Hepatic stellate cell (primary cell): ENCODE measurements around the gene EIF5A.

Experiments
- DNase-seq: peaks from one replicate; pipeline ENCODE4 v3.0.0; 2011; ENCODE audit warnings: low spot score

EIF5A gene

DNA sequence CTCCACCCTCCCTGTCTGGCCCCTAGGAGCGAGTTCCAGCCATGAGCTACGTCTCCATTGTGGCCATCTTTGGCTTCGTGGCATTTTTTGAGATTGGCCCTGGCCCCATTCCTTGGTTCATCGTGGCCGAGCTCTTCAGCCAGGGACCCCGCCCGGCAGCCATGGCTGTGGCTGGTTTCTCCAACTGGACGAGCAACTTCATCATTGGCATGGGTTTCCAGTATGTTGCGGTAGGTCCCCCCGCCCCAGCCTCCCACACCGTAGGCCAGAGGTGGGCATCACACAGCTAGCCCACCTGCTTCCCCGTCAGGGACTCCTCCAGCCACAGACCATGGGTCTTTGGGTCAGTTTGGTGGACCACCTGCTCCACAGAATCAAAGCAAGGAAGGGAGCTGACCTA, 21.7 kb upstream of the EIF5A start:
- DNase-seq = peak; percentile 0

DNA sequence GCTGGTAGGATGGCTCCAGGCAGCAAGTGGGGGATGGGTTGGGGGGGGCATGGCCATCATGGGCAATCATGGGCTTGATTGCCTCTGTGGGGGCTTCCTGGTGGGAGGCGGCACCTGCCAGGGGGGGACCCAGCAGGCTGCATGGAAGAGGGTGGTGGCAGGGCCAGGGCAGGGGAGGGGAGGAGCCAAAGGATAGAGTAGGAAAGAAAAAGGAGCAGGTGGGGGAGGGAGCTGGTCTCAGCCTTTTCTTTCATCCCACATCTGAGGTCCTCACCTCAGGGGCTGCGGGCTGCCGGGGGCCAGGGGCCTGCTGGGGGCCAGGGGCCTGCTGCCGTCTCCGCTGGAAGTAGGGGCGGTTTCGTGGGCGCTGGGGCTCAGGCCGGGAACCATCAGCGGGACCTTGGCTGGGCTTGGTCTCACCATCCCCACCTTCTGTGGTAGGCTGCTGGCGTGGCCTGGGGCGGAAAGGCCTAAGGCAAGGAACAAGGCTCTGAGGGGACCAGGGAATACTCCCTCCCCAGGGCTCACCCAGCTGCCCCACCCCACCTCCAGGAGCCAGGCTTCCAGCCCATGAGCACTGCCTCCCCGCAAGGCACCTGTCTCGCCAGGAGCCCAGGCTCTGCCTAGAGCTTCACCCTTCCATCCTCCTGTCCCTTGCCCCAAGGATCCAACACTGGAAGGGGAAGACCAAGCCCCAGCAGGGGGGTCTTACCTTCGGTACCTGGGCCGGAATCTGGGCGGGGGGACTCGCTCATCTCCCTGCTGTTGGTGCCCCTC, 18.0 kb upstream of the EIF5A start:
- DNase-seq = peak; percentile 3

DNA sequence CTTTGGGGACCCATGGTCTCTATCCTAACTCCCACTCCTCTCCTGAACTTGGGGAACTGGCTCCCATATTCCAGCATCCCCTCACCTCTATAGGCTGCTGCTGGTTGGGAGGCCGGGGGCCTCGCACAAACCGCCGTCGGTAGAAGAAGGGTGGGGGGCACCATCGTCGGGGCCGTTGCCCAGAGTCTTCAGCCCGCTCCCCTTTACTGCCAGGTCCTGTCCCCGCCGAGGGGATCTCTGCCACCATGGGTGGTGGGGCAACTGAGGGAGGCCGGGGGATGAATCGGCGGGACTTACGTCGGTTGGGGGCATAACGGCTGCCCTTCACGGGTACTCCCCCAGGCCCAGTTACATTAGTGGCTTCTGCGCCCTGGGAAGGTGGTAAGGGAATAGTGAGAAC, 17.3 kb upstream of the EIF5A start:
- no peak for DNase-seq

DNA sequence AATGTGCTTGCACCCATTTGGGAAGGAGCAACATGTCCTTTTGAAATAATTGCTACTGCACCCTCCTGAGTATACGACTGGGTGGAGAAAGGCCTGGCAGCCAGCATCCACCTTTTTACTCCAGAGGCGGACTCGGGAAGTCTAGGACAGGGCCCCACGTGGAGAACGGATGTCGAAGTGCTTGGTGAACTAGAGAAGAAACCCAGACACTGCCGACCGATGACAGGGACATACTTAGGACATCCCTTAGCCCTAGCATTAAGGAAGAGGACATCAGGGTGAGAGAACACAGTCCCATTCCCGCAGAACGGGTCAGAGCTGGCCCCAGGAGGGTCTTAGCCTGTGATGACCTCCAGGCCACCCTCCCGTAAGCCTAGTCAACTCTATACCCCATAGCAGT, 16.7 kb upstream of the EIF5A start:
- DNase-seq = peak; percentile 10

DNA sequence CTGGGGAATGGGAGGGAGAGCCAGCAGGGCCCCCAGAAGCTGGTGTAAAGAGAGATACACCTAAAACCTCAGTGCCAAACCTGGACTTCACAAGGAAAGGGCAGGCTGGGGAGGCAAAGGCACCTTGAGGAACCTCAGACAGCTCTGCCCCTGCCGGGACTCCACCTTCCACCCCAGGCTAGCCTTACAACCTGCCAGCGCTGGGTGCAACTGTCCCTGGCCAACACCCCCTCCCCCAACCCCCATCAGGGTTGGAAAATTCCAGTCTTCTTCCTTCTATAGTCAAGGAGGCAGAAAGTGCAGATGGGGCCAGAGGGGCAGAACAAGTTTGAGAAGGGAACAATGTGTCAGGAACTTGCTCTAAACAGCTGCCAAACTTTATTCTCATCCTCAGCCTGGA, 15.2 kb upstream of the EIF5A start:
- DNase-seq = peak; percentile 1

DNA sequence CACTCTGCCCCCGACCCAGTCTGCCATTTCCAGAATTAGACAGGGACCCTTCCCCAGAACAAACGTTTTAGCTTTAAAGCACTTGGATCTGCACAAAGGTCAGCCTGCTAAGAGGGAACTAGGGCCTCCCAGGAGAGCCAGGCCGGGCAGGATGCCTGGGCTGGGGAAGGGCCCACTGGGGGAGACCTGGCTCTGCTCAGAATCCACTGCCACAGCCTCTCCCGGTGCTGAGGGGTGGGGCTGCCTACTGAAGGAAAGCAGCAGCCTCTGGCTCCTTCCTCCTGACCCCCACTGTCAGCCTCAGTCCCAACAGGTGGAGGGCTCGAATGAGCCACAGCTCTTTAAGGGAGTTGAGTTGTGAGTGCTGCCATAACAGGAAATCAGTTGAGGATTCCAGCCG, 14.7 kb upstream of the EIF5A start:
- DNase-seq = no peak

DNA sequence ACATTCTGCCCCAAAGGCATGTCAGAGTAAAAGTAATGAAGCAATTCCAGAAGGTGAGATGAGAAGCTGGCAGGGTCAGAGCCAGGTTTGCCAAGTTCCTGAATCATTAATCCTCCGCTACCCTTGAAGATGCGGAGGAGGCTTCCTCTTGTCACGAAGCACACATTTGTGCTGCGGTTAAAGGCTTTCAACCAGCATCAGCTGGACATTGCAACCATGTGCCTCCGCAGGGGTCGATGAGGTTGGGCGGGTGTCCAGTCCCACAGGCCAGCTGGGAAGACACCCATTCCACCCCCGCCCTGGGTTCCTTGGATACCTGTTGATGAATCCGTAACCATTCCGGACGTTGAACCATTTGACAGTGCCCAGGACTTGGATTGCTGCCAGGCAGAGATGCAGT, 14.3 kb upstream of the EIF5A start:
- DNase-seq = no peak

DNA sequence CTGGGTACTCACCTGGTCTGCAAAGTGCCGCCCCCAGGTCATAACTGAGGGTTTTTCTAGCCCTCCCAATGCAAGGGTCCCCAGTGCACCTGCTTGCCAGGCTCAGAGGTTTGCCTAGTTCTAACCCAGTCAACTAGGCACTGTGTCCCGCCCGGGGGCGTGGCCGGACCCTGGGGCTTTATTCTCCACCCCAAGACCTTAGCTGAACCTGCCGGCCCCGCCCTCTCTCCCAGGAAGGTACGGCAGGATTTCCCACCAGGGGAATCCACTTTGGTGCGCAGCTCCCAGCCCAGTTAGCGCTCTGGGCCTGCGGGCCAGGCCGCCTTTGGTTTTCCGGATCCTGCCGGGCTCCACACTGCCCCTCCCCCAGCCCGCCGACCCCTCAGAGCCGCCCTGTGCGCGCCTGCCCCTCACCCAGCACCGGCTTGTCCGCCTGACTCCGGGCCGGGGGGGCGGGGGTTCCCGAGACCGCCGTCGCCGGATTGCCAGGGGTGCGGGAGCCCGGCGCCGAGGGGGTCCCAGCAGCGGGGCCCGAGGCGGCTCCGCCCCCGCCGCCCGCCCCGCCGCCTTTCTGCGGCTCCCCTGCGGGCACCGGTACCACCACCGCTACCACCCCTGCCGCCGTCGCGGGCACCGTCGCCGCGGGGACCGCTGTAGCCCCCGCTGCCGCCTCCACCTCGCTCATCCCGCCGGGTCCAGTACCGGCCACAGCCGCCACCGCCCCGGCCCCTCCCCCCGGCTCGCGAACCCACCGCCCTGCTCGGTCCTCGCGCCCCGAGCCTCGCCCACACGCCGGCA, 13.4 kb upstream of the EIF5A start:
- no peak for DNase-seq

DNA sequence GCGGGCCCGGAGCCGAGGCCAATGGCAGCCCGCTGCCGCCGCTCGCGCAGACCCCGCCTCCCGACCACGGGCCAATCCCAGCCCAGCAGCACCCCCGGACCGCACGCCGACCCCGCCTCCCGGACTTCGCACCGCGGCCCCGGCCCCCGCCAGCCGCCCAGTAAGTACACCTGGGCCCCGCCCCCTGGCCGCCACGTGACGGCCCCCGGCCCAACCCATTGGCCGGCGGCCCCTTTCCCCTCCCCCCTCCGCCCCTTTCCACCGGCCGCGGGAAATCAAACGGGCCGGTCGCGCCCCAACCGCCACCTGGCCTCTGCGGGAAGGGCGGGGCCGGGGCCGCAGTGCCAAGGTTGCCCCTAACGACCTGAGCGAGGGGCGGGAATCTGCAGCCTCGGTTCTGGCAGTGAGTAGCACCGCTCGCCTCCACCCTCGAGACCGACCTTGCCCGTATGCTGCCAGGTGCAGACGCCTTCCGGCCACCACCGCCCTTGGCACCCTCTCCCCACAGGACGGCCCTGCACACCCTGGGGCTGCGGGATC, 12.7 kb upstream of the EIF5A start, which contains the start of gene YBX2:
Gene YBX2, minus strand, starts transcription at position 26 of the 540 bp plus-strand sequence. CDS start 139 bp downstream, outside the sequence.
- peak; percentile 64 for DNase-seq

DNA sequence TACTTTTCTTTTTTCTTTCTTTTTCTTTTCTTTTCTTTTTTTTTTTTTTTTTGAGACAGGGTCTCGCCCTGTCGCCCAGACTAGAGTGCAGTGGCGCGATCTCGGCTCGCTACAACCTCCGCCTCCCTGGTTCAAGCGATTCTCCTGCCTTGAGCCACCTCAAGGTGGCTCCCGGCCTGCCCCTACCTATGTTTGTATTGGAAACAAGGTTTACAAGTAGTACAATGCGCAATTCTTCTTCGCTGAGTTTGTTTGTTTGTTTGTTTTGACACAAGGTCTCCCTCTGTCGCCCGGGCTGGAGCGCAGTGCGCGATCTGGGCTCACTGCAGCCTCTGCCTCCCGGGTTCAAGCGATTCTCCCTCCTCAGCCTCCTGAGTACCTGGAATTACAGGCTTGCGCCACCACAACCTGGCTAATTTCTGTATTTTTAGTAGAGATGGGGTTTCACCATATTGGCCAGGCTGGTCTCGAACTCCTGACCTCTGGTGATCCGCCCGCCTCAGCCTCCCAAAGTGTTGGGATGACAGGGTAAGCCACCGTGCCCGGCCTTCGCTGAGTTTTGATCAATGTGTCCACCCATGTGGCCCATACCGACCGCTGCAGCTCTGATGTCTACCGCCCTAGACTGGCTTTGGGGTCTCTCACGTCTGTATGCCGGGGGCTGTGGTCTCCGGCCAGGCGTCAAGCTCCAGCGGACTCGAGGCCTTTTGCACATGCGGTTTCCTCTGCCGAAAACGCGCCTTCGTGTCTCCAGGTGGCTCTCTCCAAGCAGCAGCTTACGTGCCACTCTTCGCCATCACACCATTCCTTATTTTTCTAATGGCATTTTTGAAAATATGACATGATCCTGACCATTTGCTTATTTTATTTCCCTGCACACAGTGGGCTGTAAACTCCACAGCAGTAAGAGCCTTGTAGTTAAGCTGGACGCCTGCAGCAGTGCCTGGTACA, 11.9 kb upstream of the EIF5A start:
- no peak for DNase-seq

DNA sequence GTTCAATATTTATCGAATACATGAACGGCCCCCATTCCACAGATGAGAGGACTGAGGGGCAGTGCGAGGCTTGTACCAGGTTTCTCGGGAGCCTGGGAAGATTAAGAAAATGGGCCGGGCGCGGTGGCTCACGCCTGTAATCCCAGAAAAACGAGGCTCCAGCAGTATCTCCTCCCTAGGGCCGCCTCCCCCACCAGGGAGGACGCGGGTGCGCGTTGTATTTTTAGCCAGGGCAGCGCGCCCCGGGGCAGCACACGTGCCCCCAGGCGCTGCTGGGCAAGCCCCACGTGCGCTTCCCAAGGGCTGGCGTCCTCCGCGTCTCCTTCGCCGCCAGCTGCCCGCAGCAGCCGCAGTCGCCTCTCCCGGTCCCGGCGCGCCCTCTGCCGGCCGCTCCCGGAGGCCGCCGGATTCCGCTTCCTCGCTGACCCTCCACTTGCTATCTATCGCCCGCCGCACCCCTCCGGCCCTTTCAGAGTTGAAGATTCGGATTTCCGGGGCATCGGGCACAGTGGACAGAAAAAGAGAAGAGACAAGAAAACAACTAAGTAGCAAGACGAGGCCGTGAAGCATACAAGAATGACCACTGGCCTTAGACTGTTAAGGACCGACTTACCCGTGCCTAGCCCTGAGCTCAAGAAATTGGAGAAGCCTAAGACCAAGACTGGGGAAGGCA, 11.1 kb upstream of the EIF5A start:
- DNase-seq = peak; percentile 89

DNA sequence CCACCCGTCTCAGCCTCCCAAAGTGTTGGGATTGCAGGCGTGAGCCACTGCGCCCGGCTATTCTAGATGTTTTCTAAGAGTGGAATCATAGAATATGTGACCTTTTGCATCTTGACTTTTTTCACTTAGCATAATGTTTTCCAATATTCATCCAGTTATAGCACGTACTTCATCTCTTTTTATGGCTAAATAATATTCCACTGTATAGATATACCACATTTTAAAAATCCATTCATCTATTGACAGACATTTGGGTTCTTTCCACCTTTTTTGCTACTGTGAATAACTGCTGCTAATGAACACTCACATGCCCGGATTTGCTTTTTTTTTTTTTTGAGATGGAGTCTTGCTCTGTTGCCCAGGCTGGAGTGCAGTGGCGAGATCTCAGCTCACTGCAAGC, 3.2 kb upstream of the EIF5A start:
- DNase-seq = no peak

DNA sequence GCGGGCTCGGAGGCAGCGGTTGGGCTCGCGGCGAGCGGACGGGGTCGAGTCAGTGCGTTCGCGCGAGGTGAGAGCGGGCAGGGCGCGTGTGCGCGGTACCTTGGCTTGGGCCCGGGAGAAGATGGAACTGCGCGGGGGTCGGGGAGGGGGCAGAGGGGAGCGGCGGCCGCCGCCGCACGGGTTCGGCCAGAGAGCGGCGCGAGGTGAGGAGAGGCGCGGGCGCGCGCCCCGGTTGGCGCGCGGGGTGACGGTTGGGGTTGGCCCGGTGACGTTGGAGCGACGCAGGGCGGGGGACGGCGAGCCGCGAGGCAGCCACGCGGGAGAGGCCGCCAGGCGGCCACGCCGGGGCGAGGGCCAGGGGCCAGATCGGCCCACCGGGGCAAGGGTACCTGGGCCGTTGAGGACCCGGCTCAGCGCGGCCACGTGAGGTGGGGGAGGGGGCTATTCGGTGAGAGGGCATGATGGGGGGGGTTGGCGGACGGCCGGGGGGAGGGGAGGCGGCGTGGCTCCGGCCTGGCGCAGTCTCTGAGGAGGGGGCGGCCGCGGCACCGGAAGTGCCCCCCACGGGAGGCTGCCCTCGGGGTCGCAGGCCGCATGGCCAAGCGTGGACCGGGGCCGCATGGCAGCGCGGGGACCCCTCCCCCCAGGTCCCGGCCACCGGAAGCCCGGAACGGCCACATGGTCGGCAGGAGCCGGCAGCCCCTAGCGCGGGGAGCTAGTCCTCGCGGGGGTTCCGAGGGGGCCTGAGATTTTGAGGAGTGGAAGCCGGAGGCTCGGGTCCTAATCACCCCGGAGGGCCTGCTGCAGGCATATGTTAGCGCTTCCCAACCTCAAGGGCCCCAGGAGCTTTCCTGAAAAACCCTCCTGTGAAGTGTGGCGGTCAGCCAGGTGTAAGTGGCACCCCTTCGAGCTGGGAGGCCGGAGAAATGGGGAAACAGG, 527 bp downstream of the EIF5A start:
- no peak for DNase-seq

DNA sequence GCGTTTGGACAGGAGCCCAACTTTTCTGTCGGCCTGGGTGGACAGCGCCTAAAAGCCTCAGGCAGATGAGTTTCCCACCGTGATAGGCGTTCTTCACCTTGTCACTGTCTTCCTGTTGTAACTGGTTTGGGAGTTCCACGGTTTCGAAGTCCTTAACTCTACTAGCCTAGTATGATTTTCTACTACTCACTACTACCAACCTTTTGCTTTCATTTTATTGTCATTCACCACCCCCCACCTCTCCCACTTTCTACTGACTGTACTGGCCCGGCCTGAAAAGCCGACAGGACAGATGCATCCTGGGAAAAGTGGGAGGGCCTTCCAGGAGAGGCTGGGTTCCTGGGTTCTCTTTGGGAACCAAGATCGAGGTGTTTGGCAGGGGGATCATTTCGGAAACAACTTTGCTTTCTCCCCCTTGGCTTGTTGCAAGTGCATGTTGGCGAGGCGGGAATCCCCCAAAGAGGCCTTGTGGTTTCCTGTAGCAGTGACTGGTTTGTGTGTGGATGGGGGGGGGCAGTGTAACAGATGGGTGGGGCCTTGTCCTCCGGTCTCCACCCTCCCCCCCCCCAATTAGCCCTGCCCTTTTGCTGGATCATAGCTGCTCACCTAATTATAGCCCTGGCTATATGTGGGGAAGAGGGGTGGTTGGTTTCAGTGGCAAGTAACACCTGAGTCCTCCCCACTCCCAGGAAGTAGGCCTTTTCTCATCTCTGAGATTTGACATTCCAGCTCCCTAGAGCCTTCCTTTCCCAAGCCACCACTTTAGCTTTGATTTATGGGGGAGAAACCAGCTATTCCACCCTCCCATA, 1.4 kb downstream of the EIF5A start:
- peak; percentile 92 for DNase-seq

DNA sequence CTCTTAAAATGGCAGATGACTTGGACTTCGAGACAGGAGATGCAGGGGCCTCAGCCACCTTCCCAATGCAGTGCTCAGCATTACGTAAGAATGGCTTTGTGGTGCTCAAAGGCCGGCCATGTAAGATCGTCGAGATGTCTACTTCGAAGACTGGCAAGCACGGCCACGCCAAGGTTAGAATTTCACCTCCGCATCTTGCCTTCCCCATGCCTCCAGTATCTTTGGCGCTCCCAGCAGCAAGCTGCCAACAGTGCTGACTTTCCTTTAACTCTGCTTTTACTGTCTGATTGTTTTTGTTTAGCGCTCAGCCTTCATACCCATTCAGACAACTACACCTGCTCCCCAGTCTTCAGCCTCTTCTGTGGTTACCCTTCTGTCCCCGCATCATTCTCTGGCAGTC, 2.2 kb downstream of the EIF5A start:
- no peak for DNase-seq

DNA sequence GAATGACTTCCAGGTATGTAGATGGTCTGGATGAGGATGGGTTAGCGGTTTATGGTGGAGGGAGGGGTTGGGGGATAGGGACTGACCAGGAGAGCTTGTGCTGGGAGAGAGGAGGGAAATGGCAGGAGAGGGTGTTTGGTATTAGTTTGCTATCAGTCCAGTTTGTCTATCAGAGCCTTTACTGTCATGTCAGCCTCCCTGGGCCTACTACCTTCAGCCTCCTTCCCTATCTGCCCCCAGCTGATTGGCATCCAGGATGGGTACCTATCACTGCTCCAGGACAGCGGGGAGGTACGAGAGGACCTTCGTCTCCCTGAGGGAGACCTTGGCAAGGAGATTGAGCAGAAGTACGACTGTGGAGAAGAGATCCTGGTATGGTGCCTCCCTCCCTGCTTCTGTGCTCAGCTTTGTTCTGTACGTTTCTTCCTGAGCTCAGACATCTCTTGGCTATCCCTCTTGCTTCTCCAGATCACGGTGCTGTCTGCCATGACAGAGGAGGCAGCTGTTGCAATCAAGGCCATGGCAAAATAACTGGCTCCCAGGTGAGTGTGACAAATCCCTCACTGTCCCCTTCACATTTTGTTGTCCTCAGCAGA, 3.8 kb downstream of the EIF5A start:
- DNase-seq = no peak

DNA sequence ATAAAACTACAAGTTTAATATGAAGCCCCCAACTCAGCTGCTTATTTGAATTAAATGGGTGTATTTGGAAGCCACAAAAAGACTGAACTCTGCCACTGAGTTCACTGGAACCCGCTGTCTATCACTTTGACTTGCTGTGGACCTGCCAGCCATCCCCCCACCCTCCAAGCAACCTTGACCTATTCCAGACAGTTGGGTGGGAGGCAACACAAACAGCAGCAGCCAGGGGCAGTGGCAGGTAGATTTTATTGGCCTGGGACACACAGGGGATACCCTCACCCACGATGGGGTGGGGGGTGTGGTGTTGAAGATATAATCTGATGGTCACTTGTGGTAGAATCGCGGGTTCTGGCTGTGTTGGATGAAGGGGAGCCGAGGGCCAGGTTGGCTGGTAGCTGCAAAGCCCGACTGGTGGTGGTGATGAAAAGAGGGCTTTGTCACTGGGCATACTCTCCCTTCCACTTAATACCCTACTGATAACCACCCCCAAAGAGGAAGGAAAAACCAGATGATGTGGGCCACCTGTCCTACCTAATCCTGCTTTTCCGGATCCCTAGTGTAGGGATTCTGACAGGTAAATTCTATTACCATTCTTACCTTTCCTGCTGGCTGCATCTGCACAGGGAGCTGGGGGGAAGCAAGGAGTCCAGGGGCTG, 5.1 kb downstream of the EIF5A start:
- no peak for DNase-seq

DNA sequence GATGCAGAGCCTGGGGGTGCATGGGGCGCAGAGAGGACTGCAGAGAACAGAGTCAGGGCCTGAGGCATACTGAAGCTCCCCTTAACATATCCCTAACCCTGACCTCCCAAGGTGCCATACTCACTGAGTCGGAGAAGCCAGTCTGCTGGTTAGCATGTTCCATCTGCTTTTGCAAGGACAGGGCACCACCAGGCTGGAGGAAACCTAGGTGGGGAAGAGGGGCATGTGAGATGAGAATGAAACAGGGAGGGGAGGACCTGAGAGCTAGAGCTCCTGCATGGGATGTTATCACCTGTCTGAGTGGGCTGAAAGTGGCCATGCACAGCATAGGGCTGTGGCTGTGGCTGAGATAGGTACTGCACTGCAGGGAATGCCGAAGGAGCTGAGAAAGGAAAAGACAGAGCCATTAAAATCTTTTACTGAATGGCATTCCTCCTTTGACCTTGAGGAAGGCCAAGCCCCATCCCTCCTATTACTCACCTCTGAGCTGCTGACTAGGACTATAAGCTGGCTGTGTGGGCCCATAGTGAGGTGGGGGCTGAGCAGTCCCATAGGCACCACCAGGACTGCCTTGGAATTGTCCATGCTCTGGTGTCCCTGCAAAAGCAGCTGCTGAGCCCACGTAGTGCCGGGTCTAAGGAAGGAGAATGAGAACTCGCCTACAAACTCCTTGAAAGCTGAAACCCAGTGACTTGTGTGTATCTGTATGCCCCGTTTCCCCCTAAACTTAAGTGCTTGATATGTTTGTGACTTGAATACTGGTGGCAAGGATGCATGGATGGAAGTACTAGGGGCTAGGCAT, 5.9 kb downstream of the EIF5A start:
- no peak for DNase-seq
